GM21576 (cell line): Measurements from ENCODE around the gene HERC2.
"Not testable (repeated sequence)": the region's sequence is repeated elsewhere in the genome, so short reads cannot be mapped to it uniquely, and the experiment has no call there.

ENCODE experiments used
- ATAC-seq: cut with Tn5 transposase; IDR thresholded peaks from one replicate; pipeline ENCODE4 v1.9.1; 2021; ENCODE audit warnings: mild to moderate bottlenecking, moderate library complexity; ENCODE audit not compliant: unreplicated experiment

HERC2 gene

GRCh38 chr15:28322129-28322588 is at the start of gene HERC2:
Gene HERC2 (minus strand): TSS chr15:28322179. CDS start chr15:28321433, 746 bp downstream.
- ATAC-seq = not testable (repeated sequence)

GRCh38 chr15:28365502-28365901 is 43.5 kb upstream of the HERC2 start:
- ATAC-seq = not testable (repeated sequence)

- ATAC-seq = not testable (repeated sequence)
Measured at GRCh38 chr15:28357984-28358383, 36.0 kb upstream of the HERC2 start, which contains the start of gene GOLGA6L24. Gene GOLGA6L24 (minus strand): TSS chr15:28358084. CDS start chr15:28358023, 61 bp downstream.

- ATAC-seq = not testable (repeated sequence)
Measured at GRCh38 chr15:28321358-28322078, 461 bp downstream of the HERC2 start.

GRCh38 chr15:28319725-28320124 is 2.3 kb downstream of the HERC2 start:
- not testable (repeated sequence) for ATAC-seq

GRCh38 chr15:28318828-28319227 is 3.2 kb downstream of the HERC2 start:
- ATAC-seq = not testable (repeated sequence)

- not testable (repeated sequence) for ATAC-seq
Measured at GRCh38 chr15:28318122-28318521, 3.9 kb downstream of the HERC2 start.

- ATAC-seq = not testable (repeated sequence)
Measured at GRCh38 chr15:28316958-28317357, 5.0 kb downstream of the HERC2 start.

GRCh38 chr15:28310454-28310853 is 11.5 kb downstream of the HERC2 start:
- ATAC-seq = not testable (repeated sequence)

- not testable (repeated sequence) for ATAC-seq
Measured at GRCh38 chr15:28308718-28309117, 13.3 kb downstream of the HERC2 start.

GRCh38 chr15:28305700-28306099 is 16.3 kb downstream of the HERC2 start:
- not testable (repeated sequence) for ATAC-seq

- ATAC-seq = not testable (repeated sequence)
Measured at GRCh38 chr15:28297434-28297833, 24.5 kb downstream of the HERC2 start.

- ATAC-seq = not testable (repeated sequence)
Measured at GRCh38 chr15:28296814-28297213, 25.2 kb downstream of the HERC2 start.

GRCh38 chr15:28295009-28295563 is 26.9 kb downstream of the HERC2 start:
- ATAC-seq = not testable (repeated sequence)

GRCh38 chr15:28294560-28294959 is 27.4 kb downstream of the HERC2 start:
- ATAC-seq = not testable (repeated sequence)

GRCh38 chr15:28289694-28290463 is 32.1 kb downstream of the HERC2 start:
- ATAC-seq = no peak

GRCh38 chr15:28288830-28289693 is 32.9 kb downstream of the HERC2 start:
- ATAC-seq = peak; percentile 72

GRCh38 chr15:28286659-28287058 is 35.3 kb downstream of the HERC2 start:
- ATAC-seq = not testable (repeated sequence)

GRCh38 chr15:28286031-28286430 is 35.9 kb downstream of the HERC2 start:
- no peak for ATAC-seq

GRCh38 chr15:28281876-28282275 is 40.1 kb downstream of the HERC2 start:
- no peak for ATAC-seq
